Mesenchymal stem cell (in vitro differentiated cells and primary cell): ENCODE measurements around the gene AVPI1.

Experiments used
- DNase-seq: peaks from one replicate; pipeline ENCODE4 v3.0.0-alpha.2; 2013
- H2AFZ ChIP-seq: one replicate; pipeline ENCODE4 v1.6.1; 2013; ENCODE audit warnings: low read depth, mild to moderate bottlenecking, control low read depth, inconsistent platforms, low read length, moderate library complexity
- H2AK5ac ChIP-seq: 2 replicates; pipeline ENCODE4 v1.6.1; 2013; ENCODE audit warnings: low read length, moderate library complexity, mild to moderate bottlenecking, inconsistent platforms; ENCODE audit not compliant: severe bottlenecking
- H2BK120ac ChIP-seq: one replicate; pipeline ENCODE4 v1.6.1; 2013; ENCODE audit warnings: low read depth, mild to moderate bottlenecking, inconsistent platforms, low read length, moderate library complexity
- H2BK12ac ChIP-seq, 2 experiments: one replicate each; pipeline ENCODE4 v1.6.1; 2013; ENCODE audit warnings: inconsistent platforms in 2 of 2, low read length in 2 of 2, mild to moderate bottlenecking in 2 of 2, moderate library complexity in 2 of 2, control low read depth in 1 of 2
- H2BK15ac ChIP-seq: one replicate; pipeline ENCODE4 v1.6.1; 2013; ENCODE audit warnings: mild to moderate bottlenecking, low read depth, inconsistent platforms; ENCODE audit not compliant: poor library complexity, severe bottlenecking
- H2BK5ac ChIP-seq: 2 replicates; pipeline ENCODE4 v1.6.1; 2013; ENCODE audit warnings: low read depth, mild to moderate bottlenecking, low read length, control low read depth, inconsistent platforms; ENCODE audit not compliant: poor library complexity, severe bottlenecking
- H3K14ac ChIP-seq, 2 experiments: one replicate each; pipeline ENCODE4 v1.6.1; 2013; ENCODE audit warnings: inconsistent platforms in 2 of 2, low read length in 2 of 2, control low read depth in 1 of 2, mild to moderate bottlenecking in 1 of 2, moderate library complexity in 1 of 2
- H3K18ac ChIP-seq, 2 experiments: one replicate each; pipeline ENCODE4 v1.6.1; 2013; ENCODE audit warnings: inconsistent platforms in 2 of 2, low read length in 2 of 2, control low read depth in 1 of 2, low read depth in 1 of 2, mild to moderate bottlenecking in 1 of 2
- H3K23ac ChIP-seq, 2 experiments: one replicate each; pipeline ENCODE4 v1.6.1; 2013; ENCODE audit warnings: inconsistent platforms in 2 of 2, low read length in 2 of 2, mild to moderate bottlenecking in 2 of 2, moderate library complexity in 2 of 2, control low read depth in 1 of 2
- H3K27ac ChIP-seq: 2 replicates; pipeline ENCODE4 v1.5.1; 2013; ENCODE audit warnings: mild to moderate bottlenecking, moderate library complexity, low read length, control low read depth, inconsistent platforms; ENCODE audit not compliant: poor library complexity, severe bottlenecking
- H3K27me3 ChIP-seq, 2 experiments: 2 replicates each; pipeline versions ENCODE4 v1.6.1 to v1.7.0; 2013; ENCODE audit warnings: low read length in 2 of 2, mild to moderate bottlenecking in 2 of 2, moderate library complexity in 2 of 2, control low read depth in 1 of 2, inconsistent platforms in 1 of 2; ENCODE audit not compliant: control insufficient read depth in 1 of 2, insufficient read depth in 1 of 2
- H3K36me3 ChIP-seq, 2 experiments: 2 replicates each; pipeline versions ENCODE4 v1.6.1 to v1.7.0; 2013; ENCODE audit warnings: low read length in 2 of 2, control low read depth in 1 of 2, inconsistent platforms in 1 of 2, low read depth in 1 of 2, mild to moderate bottlenecking in 1 of 2; ENCODE audit not compliant: insufficient read depth in 2 of 2, control insufficient read depth in 1 of 2
- H3K4ac ChIP-seq, 2 experiments: one replicate each; pipeline ENCODE4 v1.6.1; 2013; ENCODE audit warnings: inconsistent platforms in 2 of 2, low read length in 2 of 2, mild to moderate bottlenecking in 2 of 2, moderate library complexity in 2 of 2, control low read depth in 1 of 2, low read depth in 1 of 2
- H3K4me1 ChIP-seq: 2 replicates; pipeline ENCODE4 v1.6.1; 2013; ENCODE audit warnings: low read depth, low read length, control low read depth; ENCODE audit not compliant: control insufficient read depth, insufficient read depth
- H3K4me2 ChIP-seq: 2 replicates; pipeline ENCODE4 v1.6.1; 2013; ENCODE audit warnings: low read length, mild to moderate bottlenecking, inconsistent platforms; ENCODE audit not compliant: poor library complexity, severe bottlenecking
- H3K4me3 ChIP-seq, 2 experiments: 2 replicates each; pipeline versions ENCODE4 v1.5.1 to v1.7.0; 2013; ENCODE audit warnings: low read length in 2 of 2, mild to moderate bottlenecking in 2 of 2, control low read depth in 1 of 2, low read depth in 1 of 2; ENCODE audit not compliant: insufficient read depth in 1 of 2
- H3K79me1 ChIP-seq: replicated peaks from 2 replicates; pipeline ENCODE4 v1.6.1; 2013; ENCODE audit warnings: mild to moderate bottlenecking, control low read depth, low read length, inconsistent platforms; ENCODE audit not compliant: poor library complexity, severe bottlenecking
- H3K9ac ChIP-seq: 2 replicates; pipeline ENCODE4 v1.7.0; 2013; ENCODE audit warnings: mild to moderate bottlenecking, low read length, moderate library complexity
- H3K9me3 ChIP-seq: 2 replicates; pipeline ENCODE4 v1.7.0; 2013; ENCODE audit warnings: mild to moderate bottlenecking, low read length; ENCODE audit not compliant: control insufficient read depth
- H4K8ac ChIP-seq: one replicate; pipeline ENCODE4 v1.6.1; 2013; ENCODE audit warnings: inconsistent platforms, mild to moderate bottlenecking, low read length, moderate library complexity
- H4K91ac ChIP-seq: one replicate; pipeline ENCODE4 v1.6.1; 2013; ENCODE audit warnings: mild to moderate bottlenecking, low read length, inconsistent platforms
- WGBS: methylation state at CpG from one replicate; pipeline ENCODE4 v1.1.7; 2013; ENCODE audit warnings: mixed read lengths; 5-methylcytosine and 5-hydroxymethylcytosine counted together

Gene AVPI1

GRCh38 chr10:97687785-97688781, 1.0 kb upstream of the AVPI1 start:
- H3K9me3 ChIP-seq, result no peaks in the 10 kb centered on the region

GRCh38 chr10:97686301-97686961, 610 bp downstream of the AVPI1 start:
- H3K14ac ChIP-seq, result peak overlapping the region in 1 of 2 experiments; percentile 89
- peak overlapping the region in 1 of 2 experiments; percentile 63 for H2BK12ac ChIP-seq
- H3K9me3 ChIP-seq, result no peaks in the 10 kb centered on the region
- H2BK120ac ChIP-seq, result peak overlapping the region; percentile 69
- no peak overlapping the region for H2AK5ac ChIP-seq
- peak overlapping the region; percentile 43 for H4K8ac ChIP-seq
- WGBS, result 34% methylated on average over 14 of the region's 14 CpGs
- no peak overlapping the region for H2BK15ac ChIP-seq
- no peaks in the 10 kb centered on the region for H3K36me3 ChIP-seq
- no peak overlapping the region for H3K27ac ChIP-seq
- peak overlapping the region in 1 of 2 experiments; percentile 16 for H3K23ac ChIP-seq
- no peak overlapping the region for H2BK5ac ChIP-seq
- peak overlapping the region; percentile 79 to 97 for H3K4me3 ChIP-seq
- peaks cover 10% of the 10 kb centered on the region for H3K79me1 ChIP-seq
- peak overlapping the region; percentile 87 for H3K4me2 ChIP-seq
- peak overlapping the region; percentile 64 for H4K91ac ChIP-seq
- no peak for DNase-seq
- H3K9ac ChIP-seq, result peak overlapping the region; percentile 96
- peaks cover 21% of the 10 kb centered on the region for H3K4me1 ChIP-seq
- no peaks in the 10 kb centered on the region for H3K27me3 ChIP-seq
- H3K4ac ChIP-seq, result peak overlapping the region; percentile 59 to 75
- H2AFZ ChIP-seq, result peak overlapping the region; percentile 91
- H3K18ac ChIP-seq, result peak overlapping the region; percentile 85 to 90

More at GRCh38 chr10:97687785-97688781, 1.0 kb upstream of the AVPI1 start:
- Histone ChIP-seq H4K8ac (peak overlapping the region; percentile 71), H2AFZ (peak overlapping the region; percentile 11), H3K18ac (peak overlapping the region; percentile 86 to 87), H3K4me1 (peaks cover 21% of the 10 kb centered on the region), H3K23ac (no peak overlapping the region), H3K4me3 (peak overlapping the region in 1 of 2 experiments; percentile 97), H3K27ac (peak overlapping the region; percentile 21), H2BK12ac (peak overlapping the region; percentile 44 to 70), H2BK5ac (no peak overlapping the region), H2AK5ac (no peak overlapping the region), H3K36me3 (no peaks in the 10 kb centered on the region), H3K14ac (no peak overlapping the region), H3K79me1 (peaks cover 7% of the 10 kb centered on the region), H3K9ac (peak overlapping the region; percentile 88), H2BK15ac (peak overlapping the region; percentile 44), H3K27me3 (no peaks in the 10 kb centered on the region), H3K4ac (peak overlapping the region; percentile 76 to 89), H3K4me2 (peak overlapping the region; percentile 49), H4K91ac (peak overlapping the region; percentile 71), H2BK120ac (peak overlapping the region; percentile 91)
- peak; percentile 90 for DNase-seq
- WGBS, result 70% methylated on average over 12 of the region's 14 CpGs

GRCh38 chr10:97685395-97685958, 1.6 kb downstream of the AVPI1 start:
- Histone ChIP-seq H2AFZ (no peak overlapping the region), H4K8ac (no peak overlapping the region)
- 85% methylated on average over 2 of the region's 2 CpGs for WGBS

More at GRCh38 chr10:97685395-97685958, 1.6 kb downstream of the AVPI1 start:
- Histone ChIP-seq H2BK120ac (no peak overlapping the region), H3K9ac (peak overlapping the region; percentile 96), H2BK5ac (no peak overlapping the region), H3K9me3 (no peaks in the 10 kb centered on the region), H3K4me1 (peaks cover 21% of the 10 kb centered on the region), H4K91ac (no peak overlapping the region), H2AK5ac (no peak overlapping the region), H3K4me3 (peak overlapping the region in 1 of 2 experiments; percentile 97), H2BK15ac (no peak overlapping the region), H3K27ac (no peak overlapping the region), H3K36me3 (peaks cover 0 to 5% of the 10 kb centered on the region in 2 experiments), H2BK12ac (no peak overlapping the region), H3K27me3 (no peaks in the 10 kb centered on the region), H3K18ac (no peak overlapping the region), H3K14ac (peak overlapping the region in 1 of 2 experiments; percentile 36), H3K4ac (no peak overlapping the region), H3K4me2 (peak overlapping the region; percentile 5), H3K23ac (no peak overlapping the region), H3K79me1 (peaks cover 10% of the 10 kb centered on the region)
- peak; percentile 52 for DNase-seq
